Smooth muscle cell (in vitro differentiated cells): ENCODE results near the gene BANP. TPM values are rescaled to one million over a fixed set of nuclear protein-coding genes. Genes with fewer than 3 reads are reported as not detected.

Experiments used
- DNase-seq: peaks from one replicate; lab custom pipeline; 2025; ENCODE audit not compliant: unreplicated experiment; lab: John Stamatoyannopoulos, UW
- H2AFZ ChIP-seq: fragments of 200-600 bp; sonication (generic); 2 replicates; pipeline ENCODE4 v1.6.0; 2016; ENCODE audit warnings: antibody characterized with exemption, low read depth, mild to moderate bottlenecking
- H3F3A ChIP-seq: fragments of 200-600 bp; sonication (generic); 2 replicates; pipeline ENCODE4 v1.6.0; 2017; ENCODE audit warnings: antibody characterized with exemption, low read depth
- H3K27ac ChIP-seq: fragments of 200-600 bp; sonication (generic); 2 replicates; pipeline ENCODE4 v1.5.1; 2016; ENCODE audit warnings: low read depth, mild to moderate bottlenecking
- H3K27me3 ChIP-seq: fragments of 200-600 bp; sonication (generic); 2 replicates; pipeline ENCODE4 v1.6.1; 2016; ENCODE audit warnings: low read depth, mild to moderate bottlenecking
- H3K36me3 ChIP-seq: fragments of 200-600 bp; sonication (generic); 2 replicates; pipeline ENCODE4 v1.5.1; 2016; ENCODE audit warnings: low read depth
- H3K4me1 ChIP-seq: fragments of 200-600 bp; sonication (generic); 2 replicates; pipeline ENCODE4 v1.5.1; 2016; ENCODE audit warnings: low read depth
- H3K4me2 ChIP-seq: fragments of 200-600 bp; sonication (generic); 2 replicates; pipeline ENCODE4 v1.6.0; 2016; ENCODE audit warnings: mild to moderate bottlenecking
- H3K4me3 ChIP-seq: fragments of 200-600 bp; sonication (generic); 2 replicates; pipeline ENCODE4 v1.5.1; 2016; ENCODE audit warnings: mild to moderate bottlenecking
- H3K79me2 ChIP-seq: fragments of 200-600 bp; sonication (generic); 2 replicates; pipeline ENCODE4 v1.6.0; 2016; ENCODE audit warnings: low read depth, mild to moderate bottlenecking
- H3K9ac ChIP-seq: fragments of 200-600 bp; sonication (generic); 2 replicates; pipeline ENCODE4 v1.6.0; 2016; ENCODE audit warnings: low read depth
- H3K9me3 ChIP-seq: fragments of 200-600 bp; sonication (generic); replicated peaks from 2 replicates; pipeline ENCODE4 v1.5.1; 2016; ENCODE audit warnings: low read depth
- H4K20me1 ChIP-seq: fragments of 200-600 bp; sonication (generic); 2 replicates; pipeline ENCODE4 v1.6.0; 2016; ENCODE audit warnings: low read depth
- CTCF ChIP-seq: fragments of 200-600 bp; sonication (generic); IDR thresholded peaks from 2 replicates; pipeline ENCODE4 v1.5.1; 2017; ENCODE audit warnings: borderline replicate concordance, mild to moderate bottlenecking, antibody characterized with exemption; ENCODE audit not compliant: insufficient read depth, poor library complexity, severe bottlenecking
- WGBS: methylation state at CpG from one replicate; pipeline ENCODE4 v1.1.7; 2016; ENCODE audit warnings: low lambda C conversion rate; 5-methylcytosine and 5-hydroxymethylcytosine counted together
- polyA plus RNA-seq: library from polyadenylated mRNA; unstranded; fragments of >200 nt; fragmentation: Nextera tagmentation; extraction: Ambion mirVana; gene quantifications from 2 replicates; pipeline ENCODE4 v1.2.1, GENCODE V29; 2016
- total RNA-seq: library from RNA; depleted of rRNA; stranded (reverse); fragments of >200 nt; gene quantifications from 2 replicates; pipeline ENCODE4 v1.2.3, GENCODE V29; 2014

The BANP gene
- total and polyA plus RNA-seq, 2 experiments from 2014 or later = 11.5 to 19.5 TPM

- H3K4me2 ChIP-seq = no peak overlapping the region
- no peaks in the 10 kb centered on the region for H3K4me1 ChIP-seq
- H3K27ac ChIP-seq = no peak overlapping the region
- no peak for DNase-seq
- 91% methylated on average over 44 of the region's 44 CpGs for WGBS
- no peak for TF ChIP-seq CTCF
- H4K20me1 ChIP-seq = no peaks in the 10 kb centered on the region
- H3K4me3 ChIP-seq = no peak overlapping the region
- no peaks in the 10 kb centered on the region for H3K36me3 ChIP-seq
- no peak overlapping the region for H3K9ac ChIP-seq
- peaks cover 7% of the 10 kb centered on the region for H3F3A ChIP-seq
- no peaks in the 10 kb centered on the region for H3K27me3 ChIP-seq
- no peaks in the 10 kb centered on the region for H3K9me3 ChIP-seq
- H2AFZ ChIP-seq = no peak overlapping the region
- no peaks in the 10 kb centered on the region for H3K79me2 ChIP-seq
These were observed 24.7 kb upstream of the BANP start for GRCh38 chr16:87926246-87927194.

- H3K27me3 ChIP-seq = no peaks in the 10 kb centered on the region
- no peak overlapping the region for H3K4me3 ChIP-seq
- no peak overlapping the region for H3K27ac ChIP-seq
- 55% methylated on average over 4 of the region's 4 CpGs for WGBS
- H4K20me1 ChIP-seq = no peaks in the 10 kb centered on the region
- H3K4me1 ChIP-seq = no peaks in the 10 kb centered on the region
- no peak overlapping the region for H2AFZ ChIP-seq
- no peak for TF ChIP-seq CTCF
- H3F3A ChIP-seq = peaks cover 7% of the 10 kb centered on the region
- H3K9ac ChIP-seq = no peak overlapping the region
- no peak overlapping the region for H3K4me2 ChIP-seq
- no peaks in the 10 kb centered on the region for H3K36me3 ChIP-seq
- DNase-seq = no peak
- no peaks in the 10 kb centered on the region for H3K9me3 ChIP-seq
- H3K79me2 ChIP-seq = no peaks in the 10 kb centered on the region
These were observed 24.1 kb upstream of the BANP start for GRCh38 chr16:87927195-87927562.

GRCh38 chr16:87929986-87930385 is 21.2 kb upstream of the BANP start:
- H3K4me3 ChIP-seq = no peak overlapping the region
- 43% methylated on average over 7 of the region's 7 CpGs for WGBS
- H3K79me2 ChIP-seq = no peaks in the 10 kb centered on the region
- no peaks in the 10 kb centered on the region for H4K20me1 ChIP-seq
- TF ChIP-seq CTCF = no peak
- peaks cover 7% of the 10 kb centered on the region for H3F3A ChIP-seq
- H3K4me1 ChIP-seq = no peaks in the 10 kb centered on the region
- H3K36me3 ChIP-seq = no peaks in the 10 kb centered on the region
- peak overlapping the region; percentile 35 for H3K4me2 ChIP-seq
- peak overlapping the region; percentile 90 for H3K27ac ChIP-seq
- H2AFZ ChIP-seq = no peak overlapping the region
- H3K9me3 ChIP-seq = no peaks in the 10 kb centered on the region
- peak overlapping the region; percentile 31 for H3K9ac ChIP-seq
- no peaks in the 10 kb centered on the region for H3K27me3 ChIP-seq
- DNase-seq = no peak
